Mucosa of descending colon (tissue), 3 donors: ENCODE measurements around the gene SRR. TPM values are rescaled to one million over a fixed set of nuclear protein-coding genes. Genes with fewer than 3 reads are reported as not detected.

Source experiments
- ATAC-seq: fragments of 200-7000 bp; cut with Tn5 transposase; one replicate; pipeline ENCODE4 v1.9.1; 2020; ENCODE audit warnings: mild to moderate bottlenecking, moderate library complexity
- DNase-seq, 3 donors: peaks; one replicate each; pipeline ENCODE4 v3.0.0-alpha.2; 2020
- H3K36me3 ChIP-seq: fragments of 200-600 bp; one replicate; pipeline ENCODE4 v1.8.0; 2021; ENCODE audit warnings: low read depth, mild to moderate bottlenecking
- H3K4me1 ChIP-seq: fragments of 200-600 bp; one replicate; pipeline ENCODE4 v1.8.0; 2021; ENCODE audit warnings: low read depth, mild to moderate bottlenecking
- H3K4me3 ChIP-seq: fragments of 200-600 bp; one replicate; pipeline ENCODE4 v1.8.0; 2021; ENCODE audit warnings: mild to moderate bottlenecking
- H3K9me3 ChIP-seq: fragments of 200-600 bp; one replicate; pipeline ENCODE4 v1.8.0; 2021; ENCODE audit warnings: mild to moderate bottlenecking
- CTCF ChIP-seq: fragments of 200-600 bp; IDR thresholded peaks from one replicate; pipeline ENCODE4 v1.8.0; 2022; ENCODE audit warnings: antibody characterized with exemption, mild to moderate bottlenecking
- intact Hi-C, 2 donors: fragments of 100-400 bp; cut with DNase I in 1 of 2; cut with micrococcal nuclease in 1 of 2; formaldehyde crosslinking; loops; one replicate each; pipeline versions ENCODE4 v1.11.0 to v1.11.1; 2022; cut with DNase I, micrococcal nuclease
- total RNA-seq, 3 donors: library from RNA; stranded (reverse); fragmentation: NEBNext Ultra II Directional in 2 of 3; extraction: Animal tissue kit (Norgen Biotek cat#: 25700) in 2 of 3; gene quantifications; one replicate each; pipeline versions ENCODE4 v1.2.1 to v1.2.4, GENCODE V29; 2021 to 2023
- donor health status: DM: no; HTN: no; CAD: no; lungs with moderate emphysema.
- donor health status: DM: no; HTN: no; CAD: no.
- donor health status: DM: no; HTN: yes; CAD: no.

The SRR gene
- total RNA-seq, 3 donors from 2014 or later, result 9.7 to 16.2 (median 9.8) TPM

- ATAC-seq, result no peak
- peaks cover 19% of the 10 kb centered on the region for H3K36me3 ChIP-seq
- intact Hi-C loops, result no loop called here
Measured at GRCh38 chr17:2323629-2324314, 20.0 kb downstream of the SRR start.

GRCh38 chr17:2331303-2331702 lies 27.6 kb downstream of the SRR start:
- H3K4me3 ChIP-seq, result no peak overlapping the region
- H3K9me3 ChIP-seq, result no peaks in the 10 kb centered on the region
- DNase-seq (no peak), ATAC-seq (no peak)
- H3K36me3 ChIP-seq, result peaks cover 4% of the 10 kb centered on the region
- peaks cover 7% of the 10 kb centered on the region for H3K4me1 ChIP-seq
- intact Hi-C loops, result no loop called here
- TF ChIP-seq CTCF, result no peak

More at GRCh38 chr17:2323629-2324314, 20.0 kb downstream of the SRR start:
- Histone ChIP-seq H3K4me1 (no peaks in the 10 kb centered on the region), H3K9me3 (no peaks in the 10 kb centered on the region), H3K4me3 (no peak overlapping the region)
- TF ChIP-seq CTCF, result no peak
- no peak for DNase-seq

- Histone ChIP-seq H3K4me1 (peaks cover 7% of the 10 kb centered on the region), H3K4me3 (peak overlapping the region; percentile 78), H3K9me3 (no peaks in the 10 kb centered on the region), H3K36me3 (peaks cover 4% of the 10 kb centered on the region)
- TF ChIP-seq CTCF, result no peak
- intact Hi-C loops, result no loop called here
- peak in 2 of 3 donors; percentile 28 to 36 for DNase-seq
- ATAC-seq, result no peak
Measured at GRCh38 chr17:2335726-2336214, 32.0 kb downstream of the SRR start.

- peaks cover 7% of the 10 kb centered on the region for H3K4me1 ChIP-seq
- no peak for TF ChIP-seq CTCF
- ATAC-seq, result peak; percentile 96
Measured at GRCh38 chr17:2336215-2336851, 32.6 kb downstream of the SRR start, which contains the start of gene TSR1. Gene TSR1 (minus strand): TSS chr17:2336457. CDS start chr17:2336427, 30 bp downstream.

GRCh38 chr17:2336852-2337543 lies 33.2 kb downstream of the SRR start, which contains the start of gene SGSM2:
Gene SGSM2 (plus strand): TSS chr17:2337501. CDS start chr17:2337689, 188 bp downstream.
- DNase-seq (peak; percentile 63 to 82 (median 79)), ATAC-seq (peak; percentile 62)
- H3K9me3 ChIP-seq, result no peaks in the 10 kb centered on the region
- peak within 1 kb of the TSS; percentile 78 for H3K4me3 ChIP-seq
- intact Hi-C loops, result no loop called here
- H3K36me3 ChIP-seq, result peaks cover 2% of the 10 kb centered on the region
- peaks cover 7% of the 10 kb centered on the region for H3K4me1 ChIP-seq
- TF ChIP-seq CTCF, result no peak

More at GRCh38 chr17:2336215-2336851, 32.6 kb downstream of the SRR start, which contains the start of gene TSR1:
- H3K36me3 ChIP-seq, result peaks cover 4% of the 10 kb centered on the region
- peak; percentile 93 to 95 (median 93) for DNase-seq
- intact Hi-C loops, result no loop called here
- H3K4me3 ChIP-seq, result peak within 1 kb of the TSS; percentile 78
- no peaks in the 10 kb centered on the region for H3K9me3 ChIP-seq
